HepG2 (cell line): Measurements from ENCODE around the gene GNG13. TPM values are rescaled to one million over a fixed set of nuclear protein-coding genes. Genes with fewer than 3 reads are reported as not detected.
A peak's percentile ranks its signal among the peaks of the same experiment; 100 is the strongest.

Experiments used
- ATAC-seq: fragments of 200-7000 bp; cut with Tn5 transposase; 3 replicates; pipeline ENCODE4 v1.9.1; 2020; ENCODE audit warnings: mild to moderate bottlenecking, moderate library complexity
- BruUV-seq: library from RNA; stranded (reverse); fragments of 400-500 nt; replicated peaks from 2 replicates; lab custom pipeline; 2021; lab: Mats Ljungman, UMichigan
- CTCF ChIA-PET: fragments of 300-600 bp; formaldehyde crosslinking; extraction: SDS; loops from one replicate; lab custom pipeline; 2021; ENCODE audit warnings: low total read pairs, inconsistent platforms, low intra/inter-chr PET ratio; lab: Yijun Ruan, JAX
- POLR2A ChIA-PET: fragments of 350-600 bp; sonication (Branson Sonifier 250); formaldehyde crosslinking; loops from one replicate; lab custom pipeline; 2020; ENCODE audit warnings: antibody characterized with exemption, inconsistent platforms; lab: Yijun Ruan, JAX
- DNase-seq: peaks from one replicate; pipeline ENCODE4 v3.0.0-alpha.2; 2015; ENCODE audit warnings: low spot score
- FAIRE-seq: peaks from 3 replicates; lab custom pipeline; 2011; peaks lifted over from hg19 to GRCh38; lab: Jason Lieb, UNC
- H2AFZ ChIP-seq: one replicate; pipeline ENCODE4 v1.6.1; 2011; ENCODE audit warnings: low read length, inconsistent platforms
- H3K27ac ChIP-seq: fragments of 300-600 bp; 3 replicates; pipeline ENCODE4 v1.8.0; 2011; ENCODE audit warnings: mixed run types, mild to moderate bottlenecking, mixed read lengths, low read length, inconsistent platforms; ENCODE audit not compliant: insufficient read depth; ENCODE audit errors: extremely low read length
- H3K27me3 ChIP-seq, 2 experiments: fragments of 200-600 bp in 1 of 2; 2 replicates in 1 of 2; 3 replicates in 1 of 2; pipeline versions ENCODE4 v1.6.0 to v1.8.0; 2011; ENCODE audit warnings: low read length in 2 of 2, mild to moderate bottlenecking in 2 of 2, moderate library complexity in 2 of 2, inconsistent platforms in 1 of 2; ENCODE audit not compliant: insufficient read depth in 2 of 2, control insufficient read depth in 1 of 2
- H3K36me3 ChIP-seq, 2 experiments: fragments of 200-600 bp in 1 of 2; replicated peaks in 1 of 2; 2 replicates in 1 of 2; 3 replicates in 1 of 2; pipeline versions ENCODE4 v1.5.1 to v1.8.0; 2011; ENCODE audit warnings: low read length in 2 of 2, inconsistent platforms in 1 of 2; ENCODE audit not compliant: insufficient read depth in 2 of 2, control insufficient read depth in 1 of 2
- H3K4me1 ChIP-seq: 2 replicates; pipeline ENCODE4 v1.5.1; 2012; ENCODE audit warnings: low read length, inconsistent platforms; ENCODE audit not compliant: insufficient read depth
- H3K4me2 ChIP-seq: 2 replicates; pipeline ENCODE4 v1.6.0; 2011; ENCODE audit warnings: low read depth, low read length, inconsistent platforms
- H3K4me3 ChIP-seq, 3 experiments: fragments of 200-600 bp in 1 of 3; sonication (generic), shearing (Covaris generic) in 1 of 3; replicated peaks in 1 of 3; 2 replicates each; pipeline ENCODE4 v1.5.1; 2011 to 2016; ENCODE audit warnings: low read length in 3 of 3, inconsistent platforms in 2 of 3, low read depth in 2 of 3, mild to moderate bottlenecking in 2 of 3, control low read depth in 1 of 3, mixed read lengths in 1 of 3; ENCODE audit not compliant: insufficient read depth in 1 of 3
- H3K79me2 ChIP-seq: one replicate; pipeline ENCODE4 v1.6.1; 2011; ENCODE audit warnings: low read length, inconsistent platforms; ENCODE audit not compliant: insufficient read depth
- H3K9ac ChIP-seq: 2 replicates; pipeline ENCODE4 v1.6.0; 2011; ENCODE audit warnings: mild to moderate bottlenecking, low read depth, low read length, inconsistent platforms; ENCODE audit not compliant: insufficient read depth
- H3K9me3 ChIP-seq: 2 replicates; pipeline ENCODE4 v1.5.1; 2012; ENCODE audit warnings: mild to moderate bottlenecking, low read length
- H4K20me1 ChIP-seq: 2 replicates; pipeline ENCODE4 v1.6.0; 2011; ENCODE audit warnings: inconsistent platforms, mild to moderate bottlenecking, low read length, moderate library complexity; ENCODE audit not compliant: insufficient read depth
- HNRNPL ChIP-seq: fragments of 200-400 bp; formaldehyde crosslinking; IDR thresholded peaks from 2 replicates; pipeline ENCODE4 v1.6.1; 2017; ENCODE audit warnings: mild to moderate bottlenecking, low read depth, low read length
- IKZF1 ChIP-seq: fragments of 450-650 bp; IDR thresholded peaks from 2 replicates; pipeline ENCODE4 v1.7.1; 2016
- KDM5B ChIP-seq: sonication (generic); formaldehyde crosslinking; IDR thresholded peaks from 2 replicates; pipeline ENCODE4 v1.4.0; 2020; ENCODE audit warnings: missing genetic modification reagents, mild to moderate bottlenecking, borderline replicate concordance
- PBX2 ChIP-seq: IDR thresholded peaks from 2 replicates; pipeline ENCODE4 v1.6.1; 2016; ENCODE audit warnings: control low read depth
- PHF21A ChIP-seq: sonication (generic); formaldehyde crosslinking; IDR thresholded peaks from 2 replicates; pipeline ENCODE4 v1.5.0; 2020; ENCODE audit warnings: mild to moderate bottlenecking, missing genetic modification reagents
- YEATS2 ChIP-seq: sonication (generic); formaldehyde crosslinking; IDR thresholded peaks from 2 replicates; pipeline ENCODE4 v1.4.0; 2020; ENCODE audit warnings: missing genetic modification reagents, borderline replicate concordance
- ZBTB46 ChIP-seq: sonication (generic); formaldehyde crosslinking; IDR thresholded peaks from 2 replicates; pipeline ENCODE4 v1.4.0; 2020; ENCODE audit warnings: mild to moderate bottlenecking, missing genetic modification reagents, borderline replicate concordance
- ZFP41 ChIP-seq: sonication (generic); formaldehyde crosslinking; IDR thresholded peaks from 2 replicates; pipeline ENCODE4 v1.4.0; 2020; ENCODE audit warnings: mild to moderate bottlenecking, missing genetic modification reagents, borderline replicate concordance
- ZNF124 ChIP-seq: sonication (generic); formaldehyde crosslinking; IDR thresholded peaks from 2 replicates; pipeline ENCODE4 v1.4.0; 2020; ENCODE audit warnings: missing genetic modification reagents
- ZNF235 ChIP-seq: sonication (generic); formaldehyde crosslinking; IDR thresholded peaks from 2 replicates; pipeline ENCODE4 v1.8.1; 2023; ENCODE audit warnings: mild to moderate bottlenecking, missing genetic modification reagents, borderline replicate concordance
- ZNF501 ChIP-seq: sonication (generic); formaldehyde crosslinking; IDR thresholded peaks from 2 replicates; pipeline ENCODE4 v1.5.1; 2020; ENCODE audit warnings: mild to moderate bottlenecking, moderate library complexity, missing genetic modification reagents
- ZNF614 ChIP-seq: IDR thresholded peaks from 2 replicates; pipeline ENCODE4 v1.6.1; 2018; ENCODE audit warnings: missing biosample characterization, missing genetic modification reagents, inconsistent platforms, borderline replicate concordance
- WGBS: methylation state at CpG from one replicate; pipeline ENCODE4 v1.1.6; 2017; ENCODE audit warnings: low lambda C conversion rate; 5-methylcytosine and 5-hydroxymethylcytosine counted together
- in situ Hi-C: cut with HindIII; loops from 2 replicates; pipeline ENCODE4 v1.10.0; 2017; ENCODE audit warnings: low pct_unique_long_range_greater_than_20kb; ENCODE audit not compliant: extremely low pct_ligation_motif_present
- intact Hi-C: fragments of 100-400 bp; cut with micrococcal nuclease; formaldehyde crosslinking; loops from one replicate; pipeline ENCODE4 v1.10.0; 2022; ENCODE audit not compliant: unreplicated experiment
- polyA plus RNA-seq, 8 experiments: library from polyadenylated mRNA; depleted of rRNA in 3 of 8; stranded (reverse) in 7 of 8; unstranded in 1 of 8; fragments of >200 nt; fragmentation: Illumina TruSeq in 4 of 8; extraction: Trizol in 4 of 8; gene quantifications; 2 replicates each; pipeline versions ENCODE4 v1.2.1 to v1.2.3, GENCODE V29; 2011 to 2016; ENCODE audit warnings: low read depth in 4 of 8, missing spikeins in 1 of 8, mixed read lengths in 1 of 8; ENCODE audit not compliant: insufficient read depth in 1 of 8
- total RNA-seq, 5 experiments: library from RNA; depleted of rRNA; stranded (reverse); fragments of >200 nt; fragmentation: Illumina TruSeq; extraction: Trizol; gene quantifications; 2 replicates each; pipeline ENCODE4 v1.2.3, GENCODE V29; 2016; ENCODE audit warnings: low read depth in 1 of 5
- TF ChIP-seq, protein P1 (sequence below): sonication (generic); formaldehyde crosslinking; IDR thresholded peaks from 2 replicates; pipeline ENCODE4 v1.4.0; 2020; ENCODE audit warnings: missing genetic modification reagents, borderline replicate concordance

The GNG13 gene
- total and polyA plus RNA-seq, 2 of the 13 experiments (the other 11 are each of a cell fraction or from before 2014, with no cell fraction given) = not detected

DNA sequence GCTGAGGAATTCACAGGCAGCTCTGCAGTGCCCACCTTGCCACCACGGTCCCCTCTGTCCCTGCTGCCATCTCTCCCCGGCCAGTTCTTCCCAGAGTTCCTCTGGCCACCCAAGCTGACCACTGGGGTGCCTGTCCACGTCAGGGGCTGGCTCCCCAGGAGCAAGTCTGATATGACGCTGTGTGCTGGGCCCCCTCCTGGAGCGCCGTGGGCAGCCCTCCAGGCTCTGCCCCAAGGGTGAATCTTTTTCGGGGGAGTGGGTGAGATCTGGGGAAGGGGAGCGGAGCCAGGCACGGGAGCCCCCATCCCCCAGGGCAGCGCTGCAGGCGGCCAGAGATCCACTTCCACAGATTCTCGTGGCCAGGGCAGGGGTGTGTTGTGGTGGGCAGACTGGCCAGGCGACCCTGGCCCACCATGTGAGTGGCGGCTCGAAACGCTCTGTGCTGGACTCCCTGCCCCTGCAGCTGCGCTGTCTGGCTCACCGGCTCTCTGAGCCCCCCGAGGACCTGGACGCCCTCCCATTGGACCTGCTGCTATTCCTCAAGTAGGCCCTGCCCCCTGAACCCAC, 36.3 kb downstream of the GNG13 start:
- no peak overlapping the region for H3K4me2 ChIP-seq
- no peaks in the 10 kb centered on the region for H3K9me3 ChIP-seq
- BruUV-seq = no TSS peak
- peaks cover 3 to 8% of the 10 kb centered on the region in 2 experiments; a peak in 4 of 5 replicates for H3K27me3 ChIP-seq
- H3K79me2 ChIP-seq = no peaks in the 10 kb centered on the region
- no peaks in the 10 kb centered on the region for H3K36me3 ChIP-seq
- H3K9ac ChIP-seq = no peak overlapping the region
- no peak overlapping the region for H3K27ac ChIP-seq
- CTCF ChIA-PET = no interaction called here
- intact Hi-C loops = no loop called here
- ATAC-seq = no peak
- POLR2A ChIA-PET = no interaction called here
- no peak for FAIRE-seq
- H3K4me3 ChIP-seq = no peak overlapping the region
- WGBS = 61% methylated on average over 12 of the region's 20 CpGs
- TF ChIP-seq ZNF235 (CRISPR knock-in tag) (no peak), YEATS2 (CRISPR knock-in tag) (no peak), HNRNPL (0 out of 2 replicates have a peak, but pooled peaks have one; percentile 23)
- H3K4me1 ChIP-seq = peaks cover 32% of the 10 kb centered on the region
- no peak overlapping the region for H2AFZ ChIP-seq
- no peak for DNase-seq
- no peaks in the 10 kb centered on the region for H4K20me1 ChIP-seq
- in situ Hi-C loops = no loop called here

DNA sequence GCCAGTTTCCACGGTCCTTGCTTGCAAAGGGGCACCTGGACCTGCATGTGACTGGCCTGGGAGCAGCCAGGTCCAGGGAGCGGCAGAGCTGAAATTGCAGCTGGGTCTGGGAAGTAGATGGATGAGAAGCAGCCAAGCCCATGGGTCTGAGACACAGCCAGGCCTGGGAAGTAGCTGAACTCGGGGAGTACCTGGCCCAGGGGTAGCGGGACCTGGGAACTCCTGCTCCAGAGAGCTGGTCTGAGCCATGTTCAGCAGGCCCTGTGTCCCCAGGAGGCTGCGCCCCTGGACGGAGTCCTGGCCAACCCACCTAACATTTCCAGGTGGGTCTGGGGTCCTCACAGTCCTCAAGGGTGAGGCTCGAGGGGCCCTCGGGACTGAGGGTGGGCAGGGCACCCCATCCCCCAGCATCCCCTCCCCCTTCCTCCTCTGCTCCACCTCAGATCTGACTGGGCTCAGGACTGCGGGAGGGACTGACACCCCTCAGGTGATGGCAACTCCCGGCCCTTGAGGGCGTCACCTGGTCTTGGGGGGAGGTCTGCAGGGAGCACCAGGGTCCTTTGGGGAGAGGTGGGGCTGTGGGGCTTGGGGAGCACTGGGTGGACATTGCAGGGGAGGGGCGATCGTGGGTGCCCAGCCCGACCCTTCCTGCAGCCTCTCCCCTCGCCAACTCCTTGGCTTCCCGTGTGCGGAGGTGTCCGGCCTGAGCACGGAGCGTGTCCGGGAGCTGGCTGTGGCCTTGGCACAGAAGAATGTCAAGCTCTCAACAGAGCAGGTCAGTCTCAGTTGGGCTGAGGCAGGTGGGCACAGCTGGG, 37.0 kb downstream of the GNG13 start:
- in situ Hi-C loops = no loop called here
- Histone ChIP-seq H3K79me2 (no peaks in the 10 kb centered on the region), H2AFZ (no peak overlapping the region), H4K20me1 (no peaks in the 10 kb centered on the region), H3K4me3 (no peak overlapping the region), H3K27ac (no peak overlapping the region), H3K9ac (no peak overlapping the region), H3K27me3 (peaks cover 3 to 8% of the 10 kb centered on the region in 2 experiments; a peak in 4 of 5 replicates), H3K4me1 (peaks cover 32% of the 10 kb centered on the region), H3K36me3 (no peaks in the 10 kb centered on the region), H3K9me3 (no peaks in the 10 kb centered on the region), H3K4me2 (no peak overlapping the region)
- DNase-seq (no peak), ATAC-seq (no peak), FAIRE-seq (no peak)
- ChIA-PET CTCF (no interaction called here), POLR2A (no interaction called here)
- intact Hi-C loops = no loop called here
- WGBS = 60% methylated on average over 14 of the region's 21 CpGs
- no TSS peak for BruUV-seq
- TF ChIP-seq ZNF124 (no peak), PHF21A (no peak), ZNF614 (CRISPR knock-in tag) (no peak), KDM5B (CRISPR knock-in tag) (no peak), ZFP41 (no peak), IKZF1 (no peak), PBX2 (CRISPR knock-in tag) (no peak), ZNF501 (no peak), ZBTB46 (CRISPR knock-in tag) (no peak)
- TF ChIP-seq, protein P1, sequence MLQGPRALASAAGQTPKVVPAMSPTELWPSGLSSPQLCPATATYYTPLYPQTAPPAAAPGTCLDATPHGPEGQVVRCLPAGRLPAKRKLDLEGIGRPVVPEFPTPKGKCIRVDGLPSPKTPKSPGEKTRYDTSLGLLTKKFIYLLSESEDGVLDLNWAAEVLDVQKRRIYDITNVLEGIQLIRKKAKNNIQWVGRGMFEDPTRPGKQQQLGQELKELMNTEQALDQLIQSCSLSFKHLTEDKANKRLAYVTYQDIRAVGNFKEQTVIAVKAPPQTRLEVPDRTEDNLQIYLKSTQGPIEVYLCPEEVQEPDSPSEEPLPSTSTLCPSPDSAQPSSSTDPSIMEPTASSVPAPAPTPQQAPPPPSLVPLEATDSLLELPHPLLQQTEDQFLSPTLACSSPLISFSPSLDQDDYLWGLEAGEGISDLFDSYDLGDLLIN = no peak
